Bronchial epithelial cell (primary cell): ENCODE results near the gene PKNOX1. TPM values are rescaled to one million over a fixed set of nuclear protein-coding genes. Genes with fewer than 3 reads are reported as not detected.
"Not testable (repeated sequence)": the region's sequence is repeated elsewhere in the genome, so short reads cannot be mapped to it uniquely, and the experiment has no call there.

Experiments
- DNase-seq: peaks from one replicate; pipeline ENCODE4 v3.0.0-alpha.2; 2010; ENCODE audit warnings: low read depth
- FAIRE-seq: peaks from 2 replicates; lab custom pipeline; 2011; peaks lifted over from hg19 to GRCh38; lab: Jason Lieb, UNC
- H3K27me3 ChIP-seq: 2 replicates; pipeline ENCODE4 v1.5.1; 2011; ENCODE audit warnings: low read length; ENCODE audit not compliant: control insufficient read depth, insufficient read depth
- H3K36me3 ChIP-seq: 2 replicates; pipeline ENCODE4 v1.5.1; 2011; ENCODE audit warnings: low read length; ENCODE audit not compliant: control insufficient read depth, insufficient read depth
- H3K4me3 ChIP-seq: 2 replicates; pipeline ENCODE4 v1.5.1; 2011; ENCODE audit warnings: mild to moderate bottlenecking, low read depth, low read length, control low read depth
- total RNA-seq: library from RNA; depleted of rRNA; stranded (reverse); fragments of >200 nt; gene quantifications from 2 replicates; pipeline ENCODE4 v1.2.1, GENCODE V29; 2014

The PKNOX1 gene
- total RNA-seq, 1 donor from 2014 or later, result 7.9 TPM

DNA sequence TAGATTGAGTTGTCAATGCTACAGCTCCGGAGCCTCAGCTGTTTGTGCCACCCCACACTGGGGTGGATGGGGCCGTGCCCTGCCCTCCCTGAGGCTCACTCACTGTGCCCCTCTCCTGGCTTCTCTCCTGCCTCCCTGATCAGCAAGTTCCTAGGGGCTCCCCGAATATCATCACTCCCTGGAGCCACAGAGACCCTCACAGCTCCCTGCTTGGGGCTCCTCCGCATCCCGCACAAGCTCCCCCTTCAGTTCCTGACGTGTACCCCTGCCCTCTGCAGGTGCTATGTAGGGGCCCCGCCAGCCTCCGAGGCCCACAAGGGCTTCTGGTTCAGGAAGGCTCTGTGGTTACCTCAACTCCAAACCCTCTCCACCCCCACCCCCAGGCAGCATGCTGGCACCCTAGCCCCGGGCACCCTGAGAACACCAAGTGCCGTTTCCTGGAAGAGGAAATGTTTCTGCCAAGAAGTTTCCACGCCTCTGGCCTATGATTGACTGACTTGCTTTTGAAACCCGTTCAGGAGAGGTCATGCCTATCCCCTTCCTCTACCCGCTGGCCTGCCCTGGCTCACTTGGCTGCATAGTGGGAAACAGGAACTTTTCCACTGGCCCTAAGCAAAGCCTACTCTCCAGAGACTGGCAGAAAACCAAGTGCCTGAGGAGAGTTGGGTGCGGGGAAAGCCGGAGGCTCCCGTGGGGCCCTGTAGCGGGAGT, 71.0 kb downstream of the PKNOX1 start:
- H3K36me3 ChIP-seq, FAIRE-seq, H3K4me3 ChIP-seq, H3K27me3 ChIP-seq, DNase-seq: not testable (repeated sequence)

DNA sequence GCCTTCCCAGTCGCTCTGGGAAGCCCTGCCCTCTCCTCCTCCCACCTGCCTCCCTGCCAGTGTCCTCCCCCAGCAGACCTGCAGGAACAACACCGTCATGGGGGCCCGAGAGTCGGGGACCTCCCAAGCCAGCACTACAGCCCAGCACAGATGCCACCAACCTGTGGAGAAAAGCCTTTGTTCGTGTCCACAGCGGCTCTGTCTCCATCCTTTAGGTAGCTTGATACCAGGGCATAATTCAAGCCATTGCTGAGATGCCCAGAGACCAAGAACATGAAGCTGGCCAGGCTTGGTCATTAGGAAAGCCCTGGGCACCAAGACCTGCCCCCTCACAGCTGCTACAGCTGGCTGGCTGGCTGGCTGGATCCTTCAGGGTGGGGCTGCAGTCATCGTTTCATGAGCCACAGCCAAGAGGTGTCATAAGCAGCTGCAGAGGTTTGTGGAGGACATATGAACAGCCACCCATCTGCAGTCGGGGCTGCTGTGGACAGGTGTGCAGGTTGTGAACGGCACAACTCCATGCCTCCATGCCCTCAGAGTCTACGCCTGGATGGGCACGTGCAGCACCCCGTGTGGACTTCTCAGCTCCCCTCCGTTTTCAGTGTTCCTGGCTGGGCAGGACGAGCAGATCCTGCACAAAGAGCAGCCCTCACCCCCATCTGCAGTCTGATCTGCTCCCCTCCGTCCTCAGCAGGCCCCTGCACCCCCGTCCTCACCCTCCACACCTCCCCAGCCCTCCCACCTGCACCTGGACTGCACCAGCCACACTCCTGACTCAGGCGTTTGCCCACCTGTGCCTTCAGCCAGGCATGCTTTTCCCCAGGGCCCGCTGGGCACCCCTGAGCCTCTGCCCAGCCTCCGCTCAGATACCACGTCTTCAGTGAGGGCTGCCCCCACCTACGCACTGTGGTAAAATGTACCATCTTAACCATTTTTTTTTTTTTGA, 71.8 kb downstream of the PKNOX1 start:
- not testable (repeated sequence) for DNase-seq, H3K36me3 ChIP-seq, H3K27me3 ChIP-seq, H3K4me3 ChIP-seq, FAIRE-seq

DNA sequence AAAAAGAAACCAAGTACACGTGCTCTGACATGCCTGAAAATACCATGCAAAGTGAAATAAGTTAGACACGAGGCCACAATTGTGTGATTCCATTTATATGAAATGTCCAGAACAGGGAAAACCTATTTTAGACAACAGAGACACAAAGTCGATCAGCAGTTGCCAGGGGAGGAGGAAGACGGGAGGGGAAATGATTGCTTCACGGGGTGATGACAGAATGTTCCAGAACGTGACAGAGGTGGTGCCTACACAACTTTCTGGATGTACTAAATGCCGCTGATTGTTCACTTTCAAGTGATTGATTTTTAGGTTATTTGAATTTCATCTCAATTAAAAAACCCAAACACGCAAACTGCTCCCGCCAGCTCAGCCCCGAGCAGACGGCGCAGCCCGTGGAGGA, 78.8 kb downstream of the PKNOX1 start:
- not testable (repeated sequence) for H3K4me3 ChIP-seq, DNase-seq, H3K36me3 ChIP-seq, FAIRE-seq, H3K27me3 ChIP-seq

- not testable (repeated sequence) for H3K27me3 ChIP-seq, DNase-seq, H3K36me3 ChIP-seq, FAIRE-seq, H3K4me3 ChIP-seq
These were observed 88.7 kb downstream of the PKNOX1 start for GRCh38 chr21:43062955-43063664.

DNA sequence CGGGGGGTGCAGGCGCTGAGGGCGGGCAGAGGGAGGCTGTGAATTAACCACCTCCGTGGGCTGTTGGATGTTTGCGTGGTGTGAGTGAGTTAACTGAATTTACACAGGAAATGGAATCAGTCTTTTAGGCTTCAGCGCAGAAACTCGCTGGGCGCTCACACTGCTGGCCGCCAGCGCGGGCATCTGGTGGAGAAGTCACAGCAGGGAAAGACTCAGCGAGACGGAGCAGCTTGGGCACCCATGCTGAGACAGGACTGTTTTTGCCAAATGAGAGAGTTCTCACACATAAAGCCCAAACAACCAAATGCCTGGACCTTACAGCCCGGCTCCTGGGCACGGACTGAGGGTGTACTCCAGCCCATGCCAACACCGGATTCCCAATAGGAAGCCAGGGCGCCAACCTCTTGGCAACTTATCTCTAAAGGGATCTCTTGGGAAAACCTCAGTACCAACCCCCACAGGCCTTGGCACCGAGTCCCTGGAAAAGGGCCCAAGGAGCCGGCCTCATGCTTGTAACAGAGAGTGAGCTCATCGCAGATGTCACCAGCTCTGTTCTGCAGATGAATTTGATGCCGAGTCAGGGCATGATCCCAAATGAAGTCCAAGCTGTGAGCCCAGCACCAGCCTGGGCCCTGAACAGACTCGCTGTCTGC, 90.0 kb downstream of the PKNOX1 start:
- not testable (repeated sequence) for H3K36me3 ChIP-seq, H3K4me3 ChIP-seq, FAIRE-seq, DNase-seq, H3K27me3 ChIP-seq

DNA sequence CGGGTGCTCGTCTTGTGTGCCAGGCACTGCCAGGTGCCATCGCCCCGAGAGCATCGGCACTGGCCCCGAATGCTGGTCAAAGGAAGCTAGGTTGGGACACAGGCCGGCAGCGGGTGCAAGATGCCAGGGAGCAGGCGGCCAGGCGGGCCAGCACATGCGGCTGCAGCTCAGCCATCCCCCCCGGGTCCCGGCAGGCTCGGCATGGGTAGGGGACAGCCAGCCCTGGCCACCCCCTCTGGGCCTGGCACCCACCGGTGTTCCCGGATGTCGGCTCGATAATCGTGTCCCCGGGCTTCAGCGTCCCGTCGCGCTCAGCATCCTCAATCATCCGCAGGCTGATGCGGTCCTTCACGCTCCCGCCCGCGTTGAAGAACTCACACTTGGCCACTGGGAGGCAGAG, 91.6 kb downstream of the PKNOX1 start:
- H3K27me3 ChIP-seq, FAIRE-seq, H3K36me3 ChIP-seq, H3K4me3 ChIP-seq, DNase-seq: not testable (repeated sequence)

- not testable (repeated sequence) for FAIRE-seq, H3K36me3 ChIP-seq, DNase-seq, H3K4me3 ChIP-seq, H3K27me3 ChIP-seq
These were observed 92.3 kb downstream of the PKNOX1 start for GRCh38 chr21:43066690-43067089.

- not testable (repeated sequence) for DNase-seq, H3K36me3 ChIP-seq, FAIRE-seq, H3K4me3 ChIP-seq, H3K27me3 ChIP-seq
These were observed 93.7 kb downstream of the PKNOX1 start for GRCh38 chr21:43068065-43068464.

- not testable (repeated sequence) for DNase-seq, H3K4me3 ChIP-seq, H3K27me3 ChIP-seq, FAIRE-seq, H3K36me3 ChIP-seq
These were observed 95.3 kb downstream of the PKNOX1 start for GRCh38 chr21:43069682-43070081.

DNA sequence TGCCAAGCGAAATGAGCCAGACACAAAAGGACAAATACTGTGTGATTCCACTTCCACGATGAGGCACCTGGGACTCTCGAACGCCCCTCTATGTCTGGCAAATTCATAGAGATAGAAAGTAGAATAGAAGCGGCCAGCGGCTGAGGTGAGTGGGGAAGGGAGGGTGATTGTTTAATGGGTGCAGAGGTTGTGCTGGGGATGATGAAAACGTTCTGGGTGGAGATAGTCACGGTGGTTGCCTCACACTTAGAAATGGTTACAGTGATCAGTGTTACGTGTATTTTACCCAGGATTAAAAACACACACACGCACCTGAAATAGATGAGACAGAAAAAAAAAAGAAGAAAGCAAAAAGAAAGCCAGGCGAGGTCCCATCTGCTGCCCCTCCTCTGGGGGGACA, 98.4 kb downstream of the PKNOX1 start:
- DNase-seq, H3K36me3 ChIP-seq, H3K4me3 ChIP-seq, FAIRE-seq, H3K27me3 ChIP-seq: not testable (repeated sequence)

DNA sequence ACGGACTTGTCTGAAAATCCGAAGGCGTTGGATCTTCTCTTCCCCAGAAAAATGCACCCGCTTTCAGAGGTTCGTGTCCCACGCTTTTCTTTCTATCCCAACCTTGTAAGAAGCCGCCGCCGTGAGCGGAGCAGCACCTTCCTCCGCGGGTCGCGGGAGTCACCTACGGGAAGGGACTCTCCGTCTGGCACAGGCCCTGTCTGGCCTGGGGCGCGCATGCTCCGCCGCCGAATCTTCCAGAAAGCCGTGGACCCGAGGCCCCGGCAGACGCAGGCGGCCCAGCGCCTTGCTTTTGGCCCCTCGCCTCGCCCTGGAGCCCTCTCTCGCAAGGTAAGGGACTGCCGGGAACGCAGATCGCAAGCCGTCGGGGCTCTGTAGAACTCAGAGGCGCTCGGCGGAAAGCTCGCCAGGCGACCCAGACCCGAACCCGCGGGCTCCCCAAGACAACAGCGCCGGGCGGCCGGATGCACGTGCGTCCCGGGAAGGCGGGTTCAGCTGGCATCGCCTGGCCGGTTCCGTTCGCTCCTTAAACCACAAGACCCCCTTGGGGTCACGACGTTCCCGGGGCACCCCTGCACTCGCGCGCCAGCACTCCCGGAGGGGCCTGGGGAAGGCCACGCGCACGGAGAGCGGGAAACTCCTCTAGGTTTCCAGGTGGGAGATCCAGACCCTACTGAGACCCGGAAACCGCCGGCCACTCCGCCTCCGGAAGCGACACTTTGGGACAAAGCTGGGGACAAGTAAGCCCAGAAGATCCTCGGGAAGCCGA, 100.2 kb downstream of the PKNOX1 start:
- not testable (repeated sequence) for DNase-seq, FAIRE-seq, H3K36me3 ChIP-seq, H3K4me3 ChIP-seq, H3K27me3 ChIP-seq

- H3K27me3 ChIP-seq, FAIRE-seq, H3K36me3 ChIP-seq, H3K4me3 ChIP-seq, DNase-seq: not testable (repeated sequence)
These were observed 101.0 kb downstream of the PKNOX1 start, which contains the start of gene CBS for GRCh38 chr21:43075170-43076022. Gene CBS, minus strand, starts transcription at chr21:43075835. Its CDS starts 3,642 bp downstream, at chr21:43072193.
